Adrenal gland (tissue), 5 donors: ENCODE data around the gene GSTK1.

Experiments
- CTCF ChIP-seq, 6 experiments: fragments of 450-650 bp in 4 of 6; fragments of 200-600 bp in 2 of 6; sonication (generic) in 1 of 6; IDR thresholded peaks; 1 replicate in 5 of 6; 2 replicates in 1 of 6; pipeline versions ENCODE4 v1.5.1 to v1.8.0; 2016 to 2021; ENCODE audit warnings: antibody characterized with exemption in 6 of 6, mild to moderate bottlenecking in 2 of 6, moderate library complexity in 1 of 6
- POLR2A ChIP-seq, 2 donors: fragments of 450-650 bp; IDR thresholded peaks; one replicate each; pipeline ENCODE4 v1.6.1; 2017; ENCODE audit warnings: antibody characterized with exemption in 2 of 2, mild to moderate bottlenecking in 2 of 2, moderate library complexity in 1 of 2
- donor health status: DM: no; HTN: no; CAD: no.

GRCh38 chr7:143296686-143297085 is 33.4 kb downstream of the GSTK1 start:
- no peak for TF ChIP-seq CTCF (IDR thresholded peaks at IDR 0.05)
- TF ChIP-seq POLR2A (IDR thresholded peaks at IDR 0.05) = no peak
